HepG2 (cell line): ENCODE results near the gene PCDH12. TPM values are rescaled to one million over a fixed set of nuclear protein-coding genes. Genes with fewer than 3 reads are reported as not detected.
A peak's percentile ranks its signal among the peaks of the same experiment; 100 is the strongest.

Source experiments
- ATAC-seq: fragments of 200-7000 bp; cut with Tn5 transposase; 3 replicates; pipeline ENCODE4 v1.9.1; 2020; ENCODE audit warnings: mild to moderate bottlenecking, moderate library complexity
- BruUV-seq: library from RNA; stranded (reverse); fragments of 400-500 nt; replicated peaks from 2 replicates; lab custom pipeline; 2021; lab: Mats Ljungman, UMichigan
- CTCF ChIA-PET: fragments of 300-600 bp; formaldehyde crosslinking; extraction: SDS; loops from one replicate; lab custom pipeline; 2021; ENCODE audit warnings: low total read pairs, inconsistent platforms, low intra/inter-chr PET ratio; lab: Yijun Ruan, JAX
- POLR2A ChIA-PET: fragments of 350-600 bp; sonication (Branson Sonifier 250); formaldehyde crosslinking; loops from one replicate; lab custom pipeline; 2020; ENCODE audit warnings: antibody characterized with exemption, inconsistent platforms; lab: Yijun Ruan, JAX
- DNase-seq: peaks from one replicate; pipeline ENCODE4 v3.0.0-alpha.2; 2015; ENCODE audit warnings: low spot score
- FAIRE-seq: peaks from 3 replicates; lab custom pipeline; 2011; peaks lifted over from hg19 to GRCh38; lab: Jason Lieb, UNC
- H2AFZ ChIP-seq: one replicate; pipeline ENCODE4 v1.6.1; 2011; ENCODE audit warnings: low read length, inconsistent platforms
- H3K27ac ChIP-seq: fragments of 300-600 bp; 3 replicates; pipeline ENCODE4 v1.8.0; 2011; ENCODE audit warnings: mixed run types, mild to moderate bottlenecking, mixed read lengths, low read length, inconsistent platforms; ENCODE audit not compliant: insufficient read depth; ENCODE audit errors: extremely low read length
- H3K27me3 ChIP-seq, 2 experiments: fragments of 200-600 bp in 1 of 2; 2 replicates in 1 of 2; 3 replicates in 1 of 2; pipeline versions ENCODE4 v1.6.0 to v1.8.0; 2011; ENCODE audit warnings: low read length in 2 of 2, mild to moderate bottlenecking in 2 of 2, moderate library complexity in 2 of 2, inconsistent platforms in 1 of 2; ENCODE audit not compliant: insufficient read depth in 2 of 2, control insufficient read depth in 1 of 2
- H3K36me3 ChIP-seq, 2 experiments: fragments of 200-600 bp in 1 of 2; replicated peaks in 1 of 2; 2 replicates in 1 of 2; 3 replicates in 1 of 2; pipeline versions ENCODE4 v1.5.1 to v1.8.0; 2011; ENCODE audit warnings: low read length in 2 of 2, inconsistent platforms in 1 of 2; ENCODE audit not compliant: insufficient read depth in 2 of 2, control insufficient read depth in 1 of 2
- H3K4me1 ChIP-seq: 2 replicates; pipeline ENCODE4 v1.5.1; 2012; ENCODE audit warnings: low read length, inconsistent platforms; ENCODE audit not compliant: insufficient read depth
- H3K4me2 ChIP-seq: 2 replicates; pipeline ENCODE4 v1.6.0; 2011; ENCODE audit warnings: low read depth, low read length, inconsistent platforms
- H3K4me3 ChIP-seq, 3 experiments: fragments of 200-600 bp in 1 of 3; sonication (generic), shearing (Covaris generic) in 1 of 3; replicated peaks in 1 of 3; 2 replicates each; pipeline ENCODE4 v1.5.1; 2011 to 2016; ENCODE audit warnings: low read length in 3 of 3, inconsistent platforms in 2 of 3, low read depth in 2 of 3, mild to moderate bottlenecking in 2 of 3, control low read depth in 1 of 3, mixed read lengths in 1 of 3; ENCODE audit not compliant: insufficient read depth in 1 of 3
- H3K79me2 ChIP-seq: one replicate; pipeline ENCODE4 v1.6.1; 2011; ENCODE audit warnings: low read length, inconsistent platforms; ENCODE audit not compliant: insufficient read depth
- H3K9ac ChIP-seq: 2 replicates; pipeline ENCODE4 v1.6.0; 2011; ENCODE audit warnings: mild to moderate bottlenecking, low read depth, low read length, inconsistent platforms; ENCODE audit not compliant: insufficient read depth
- H3K9me3 ChIP-seq: 2 replicates; pipeline ENCODE4 v1.5.1; 2012; ENCODE audit warnings: mild to moderate bottlenecking, low read length
- H4K20me1 ChIP-seq: 2 replicates; pipeline ENCODE4 v1.6.0; 2011; ENCODE audit warnings: inconsistent platforms, mild to moderate bottlenecking, low read length, moderate library complexity; ENCODE audit not compliant: insufficient read depth
- HMG20A ChIP-seq: IDR thresholded peaks from 2 replicates; pipeline ENCODE4 v1.6.1; 2016; ENCODE audit warnings: borderline replicate concordance
- SIX4 ChIP-seq: sonication (generic); formaldehyde crosslinking; IDR thresholded peaks from 2 replicates; pipeline ENCODE4 v1.4.0; 2020; ENCODE audit warnings: missing genetic modification reagents
- ZBTB20 ChIP-seq: sonication (generic); formaldehyde crosslinking; IDR thresholded peaks from 2 replicates; pipeline ENCODE4 v1.8.1; 2023; ENCODE audit warnings: missing genetic modification reagents, low read depth, mild to moderate bottlenecking, borderline replicate concordance
- ZKSCAN1 ChIP-seq: fragments of 150-350 bp; IDR thresholded peaks from 2 replicates; pipeline ENCODE4 v1.6.1; 2014; ENCODE audit warnings: low read length
- whole genome bisulfite sequencing: methylation state at CpG from one replicate; pipeline ENCODE4 v1.1.6; 2017; ENCODE audit warnings: low lambda C conversion rate; 5-methylcytosine and 5-hydroxymethylcytosine counted together
- in situ Hi-C: cut with HindIII; loops from 2 replicates; pipeline ENCODE4 v1.10.0; 2017; ENCODE audit warnings: low pct_unique_long_range_greater_than_20kb; ENCODE audit not compliant: extremely low pct_ligation_motif_present
- intact Hi-C: fragments of 100-400 bp; cut with micrococcal nuclease; formaldehyde crosslinking; loops from one replicate; pipeline ENCODE4 v1.10.0; 2022; ENCODE audit not compliant: unreplicated experiment
- polyA plus RNA-seq, 8 experiments: library from polyadenylated mRNA; depleted of rRNA in 3 of 8; stranded (reverse) in 7 of 8; unstranded in 1 of 8; fragments of >200 nt; fragmentation: Illumina TruSeq in 4 of 8; extraction: Trizol in 4 of 8; gene quantifications; 2 replicates each; pipeline versions ENCODE4 v1.2.1 to v1.2.3, GENCODE V29; 2011 to 2016; ENCODE audit warnings: low read depth in 4 of 8, missing spikeins in 1 of 8, mixed read lengths in 1 of 8; ENCODE audit not compliant: insufficient read depth in 1 of 8
- total RNA-seq, 5 experiments: library from RNA; depleted of rRNA; stranded (reverse); fragments of >200 nt; fragmentation: Illumina TruSeq; extraction: Trizol; gene quantifications; 2 replicates each; pipeline ENCODE4 v1.2.3, GENCODE V29; 2016; ENCODE audit warnings: low read depth in 1 of 5
- TF ChIP-seq, protein P1 (sequence below): sonication (generic); formaldehyde crosslinking; conservative IDR thresholded peaks from 2 replicates; pipeline ENCODE4 v1.8.0; 2022; ENCODE audit warnings: low read depth, missing genetic modification reagents
- TF ChIP-seq, protein P2 (sequence below): sonication (generic); formaldehyde crosslinking; IDR thresholded peaks from 2 replicates; pipeline ENCODE4 v1.8.0; 2022; ENCODE audit warnings: low read depth, missing genetic modification reagents

Gene PCDH12
- total and polyA plus RNA-seq, 2 of the 13 experiments (the other 11 are each of a cell fraction or from before 2014, with no cell fraction given) = not detected

DNA sequence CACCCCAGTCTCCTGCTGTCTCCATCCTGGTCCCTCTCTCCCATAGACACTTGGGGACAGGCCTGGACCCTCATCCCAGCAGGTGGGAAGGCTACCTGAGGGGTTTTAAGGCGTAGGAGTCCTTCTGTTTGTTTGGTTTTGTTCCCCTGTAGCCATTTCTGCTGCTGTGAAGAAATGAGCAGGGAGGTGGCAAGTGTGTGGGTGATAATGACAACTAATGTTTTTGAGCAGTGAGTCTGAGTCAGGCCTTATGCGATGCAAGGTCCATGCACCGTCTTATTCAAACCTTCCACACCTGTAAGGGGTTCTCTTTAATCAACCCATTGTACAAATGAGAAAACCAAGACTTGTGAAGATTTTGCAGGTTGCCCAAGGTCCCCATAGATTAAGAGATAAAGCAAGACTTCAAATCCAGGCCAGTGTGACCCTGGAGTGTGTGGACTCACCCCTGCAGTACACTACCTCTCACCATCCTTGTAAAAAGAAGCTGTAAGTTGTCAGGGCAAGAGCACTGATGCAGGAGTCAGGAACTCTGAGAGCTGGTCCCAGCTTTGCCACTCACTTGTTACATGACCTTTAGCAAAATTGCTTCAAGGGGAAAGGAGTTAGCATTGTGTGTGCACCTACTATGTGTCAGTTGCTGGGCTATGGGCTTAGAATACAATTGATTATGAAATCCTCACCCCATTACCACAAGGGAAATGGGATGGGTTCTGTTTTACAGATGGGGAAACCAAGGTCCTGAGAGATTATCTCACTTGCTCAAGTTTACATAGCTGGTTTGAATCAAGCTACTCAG is 7.6 kb downstream of the PCDH12 start:
- POLR2A ChIA-PET = no interaction called here
- no peaks in the 10 kb centered on the region for H4K20me1 ChIP-seq
- no peak overlapping the region for H3K4me2 ChIP-seq
- H3K4me3 ChIP-seq = no peak overlapping the region
- FAIRE-seq (no peak), DNase-seq (no peak), ATAC-seq (no peak)
- no peak for TF ChIP-seq HMG20A
- TF ChIP-seq, protein P1, sequence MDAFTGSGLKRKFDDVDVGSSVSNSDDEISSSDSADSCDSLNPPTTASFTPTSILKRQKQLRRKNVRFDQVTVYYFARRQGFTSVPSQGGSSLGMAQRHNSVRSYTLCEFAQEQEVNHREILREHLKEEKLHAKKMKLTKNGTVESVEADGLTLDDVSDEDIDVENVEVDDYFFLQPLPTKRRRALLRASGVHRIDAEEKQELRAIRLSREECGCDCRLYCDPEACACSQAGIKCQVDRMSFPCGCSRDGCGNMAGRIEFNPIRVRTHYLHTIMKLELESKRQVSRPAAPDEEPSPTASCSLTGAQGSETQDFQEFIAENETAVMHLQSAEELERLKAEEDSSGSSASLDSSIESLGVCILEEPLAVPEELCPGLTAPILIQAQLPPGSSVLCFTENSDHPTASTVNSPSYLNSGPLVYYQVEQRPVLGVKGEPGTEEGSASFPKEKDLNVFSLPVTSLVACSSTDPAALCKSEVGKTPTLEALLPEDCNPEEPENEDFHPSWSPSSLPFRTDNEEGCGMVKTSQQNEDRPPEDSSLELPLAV (CRISPR knock-in tag) = no peak
- no peak for TF ChIP-seq ZBTB20 (CRISPR knock-in tag)
- peak; percentile 59; the same call in 1 of the 2 replicates for TF ChIP-seq ZKSCAN1
- TF ChIP-seq, protein P2, sequence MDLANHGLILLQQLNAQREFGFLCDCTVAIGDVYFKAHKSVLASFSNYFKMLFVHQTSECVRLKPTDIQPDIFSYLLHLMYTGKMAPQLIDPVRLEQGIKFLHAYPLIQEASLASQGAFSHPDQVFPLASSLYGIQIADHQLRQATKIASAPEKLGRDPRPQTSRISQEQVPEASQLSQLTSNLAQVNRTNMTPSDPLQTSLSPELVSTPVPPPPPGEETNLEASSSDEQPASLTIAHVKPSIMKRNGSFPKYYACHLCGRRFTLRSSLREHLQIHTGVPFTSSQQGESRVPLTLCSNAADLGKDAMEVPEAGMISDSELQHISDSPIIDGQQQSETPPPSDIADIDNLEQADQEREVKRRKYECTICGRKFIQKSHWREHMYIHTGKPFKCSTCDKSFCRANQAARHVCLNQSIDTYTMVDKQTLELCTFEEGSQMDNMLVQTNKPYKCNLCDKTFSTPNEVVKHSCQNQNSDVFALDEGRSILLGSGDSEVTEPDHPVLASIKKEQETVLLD (CRISPR knock-in tag) = no peak
- no peak for TF ChIP-seq SIX4 (CRISPR knock-in tag)
- in situ Hi-C loops = no loop called here
- no peak overlapping the region for H2AFZ ChIP-seq
- H3K79me2 ChIP-seq = no peaks in the 10 kb centered on the region
- H3K9me3 ChIP-seq = no peaks in the 10 kb centered on the region
- CTCF ChIA-PET = no interaction called here
- no peak overlapping the region for H3K9ac ChIP-seq
- intact Hi-C loops = no loop called here
- no peak overlapping the region for H3K27ac ChIP-seq
- H3K27me3 ChIP-seq = no peaks in the 10 kb centered on the region; a peak in 1 of 5 replicates
- no peaks in the 10 kb centered on the region for H3K4me1 ChIP-seq
- no TSS peak for BruUV-seq
- H3K36me3 ChIP-seq = no peaks in the 10 kb centered on the region
- 47% methylated on average over 3 of the region's 3 CpGs for WGBS
